ENCODE data around the gene VWDE.
A peak's percentile ranks its signal among the peaks of the same experiment; 100 is the strongest.

VWDE gene

DNA sequence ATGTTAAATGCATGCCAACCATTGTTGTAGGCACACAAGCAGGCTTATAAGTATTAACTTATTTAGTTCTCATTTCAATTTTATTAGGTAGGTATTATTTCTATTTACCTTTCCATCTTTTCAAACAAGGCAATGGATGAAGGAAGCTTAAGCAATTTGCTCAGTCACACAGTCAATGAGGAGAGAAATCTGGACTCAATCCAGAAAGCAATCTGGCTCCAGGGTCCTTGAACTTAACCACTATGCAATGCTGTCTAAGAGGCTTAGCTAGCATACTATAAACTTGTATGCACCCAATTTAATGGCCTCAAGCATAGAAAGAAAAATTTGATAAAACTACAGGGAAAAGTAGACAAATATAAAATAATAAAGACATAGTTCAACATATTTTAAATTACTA, 88.6 kb downstream of the VWDE start:
- H3K27me3 ChIP-seq (ENCODE audit: control insufficient read depth, insufficient read depth, low read length): no peaks in the 10 kb centered on the region
- H3K4me1 ChIP-seq (ENCODE audit: control insufficient read depth, insufficient read depth, low read length): no peaks in the 10 kb centered on the region
- no peaks in the 10 kb centered on the region for H3K9me3 ChIP-seq (ENCODE audit: control insufficient read depth, insufficient read depth, low read length)
- DNase-seq (ENCODE audit: low read depth, low spot score): no peak
- no peak overlapping the region for H3K27ac ChIP-seq (ENCODE audit: low read length)
- H3K36me3 ChIP-seq (ENCODE audit: control insufficient read depth, insufficient read depth, low read length): no peaks in the 10 kb centered on the region
- no peak overlapping the region for H3K4me3 ChIP-seq (ENCODE audit: low read length)

DNA sequence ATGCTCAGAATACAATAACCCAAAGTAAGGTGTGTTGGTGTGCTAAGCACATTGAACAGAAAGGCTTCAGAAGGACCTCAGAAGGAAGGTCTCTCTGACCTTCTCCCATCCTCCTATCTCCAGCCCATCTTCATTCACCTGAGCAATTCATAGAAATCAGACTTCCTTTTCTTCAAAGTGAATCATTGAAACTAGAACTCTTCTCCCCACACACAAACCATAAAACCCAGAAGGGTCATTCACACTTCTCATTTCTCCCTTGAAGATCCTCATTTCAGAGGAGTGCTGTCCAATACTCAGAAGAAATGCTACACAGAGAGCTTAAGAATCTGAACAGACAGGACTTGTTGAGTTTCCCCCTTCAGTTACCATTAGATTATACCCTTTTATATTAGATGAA, 89.5 kb downstream of the VWDE start:
- no peak overlapping the region for H3K27ac ChIP-seq (ENCODE audit: low read length)
- DNase-seq (ENCODE audit: low read depth, low spot score): no peak
- H3K4me3 ChIP-seq (ENCODE audit: low read length): no peak overlapping the region
- no peaks in the 10 kb centered on the region for H3K4me1 ChIP-seq (ENCODE audit: control insufficient read depth, insufficient read depth, low read length)
- no peaks in the 10 kb centered on the region for H3K9me3 ChIP-seq (ENCODE audit: control insufficient read depth, insufficient read depth, low read length)
- no peaks in the 10 kb centered on the region for H3K27me3 ChIP-seq (ENCODE audit: control insufficient read depth, insufficient read depth, low read length)
- H3K36me3 ChIP-seq (ENCODE audit: control insufficient read depth, insufficient read depth, low read length): no peaks in the 10 kb centered on the region

- Histone ChIP-seq H3K36me3 (ENCODE audit: control insufficient read depth, insufficient read depth, low read length) (no peaks in the 10 kb centered on the region), H3K9me3 (ENCODE audit: control insufficient read depth, insufficient read depth, low read length) (no peaks in the 10 kb centered on the region), H3K4me1 (ENCODE audit: control insufficient read depth, insufficient read depth, low read length) (no peaks in the 10 kb centered on the region), H3K27me3 (ENCODE audit: control insufficient read depth, insufficient read depth, low read length) (no peaks in the 10 kb centered on the region), H3K4me3 (ENCODE audit: low read length) (no peak overlapping the region), H3K27ac (ENCODE audit: low read length) (no peak overlapping the region)
- DNase-seq (ENCODE audit: low read depth, low spot score): no peak
Observed at GRCh38 chr7:12305502-12305901, 98.2 kb downstream of the VWDE start.

DNA sequence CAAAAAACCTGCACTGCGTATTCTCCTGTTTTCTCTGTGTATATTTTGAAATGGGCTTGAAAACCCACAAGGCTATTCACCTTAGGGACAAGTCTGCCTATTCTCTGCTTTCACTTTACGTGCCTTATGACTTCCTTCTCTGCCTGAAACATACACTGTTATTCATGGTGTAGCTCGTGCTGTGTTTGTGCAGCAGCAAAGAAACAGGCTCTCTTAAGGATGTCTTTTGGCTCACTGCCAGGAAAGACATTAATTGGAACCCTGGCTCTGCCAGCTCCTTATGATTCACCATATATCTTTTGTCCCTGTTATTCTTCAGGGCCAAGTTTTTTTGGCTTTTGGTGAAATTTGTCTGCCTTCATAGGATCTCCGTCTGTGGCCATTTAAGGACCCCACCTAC, 100.2 kb downstream of the VWDE start:
- no peak overlapping the region for H3K4me3 ChIP-seq (ENCODE audit: low read length)
- DNase-seq (ENCODE audit: low read depth, low spot score): no peak
- H3K4me1 ChIP-seq (ENCODE audit: control insufficient read depth, insufficient read depth, low read length): no peaks in the 10 kb centered on the region
- H3K27ac ChIP-seq (ENCODE audit: low read length): no peak overlapping the region
- H3K27me3 ChIP-seq (ENCODE audit: control insufficient read depth, insufficient read depth, low read length): no peaks in the 10 kb centered on the region
- no peaks in the 10 kb centered on the region for H3K9me3 ChIP-seq (ENCODE audit: control insufficient read depth, insufficient read depth, low read length)
- no peaks in the 10 kb centered on the region for H3K36me3 ChIP-seq (ENCODE audit: control insufficient read depth, insufficient read depth, low read length)
- WGBS (ENCODE audit: insufficient coverage, insufficient read length): no CpG with 5 or more reads among the region's 4 CpGs

GRCh38 chr7:12303062-12303461, 100.6 kb downstream of the VWDE start:
- Histone ChIP-seq H3K27me3 (ENCODE audit: control insufficient read depth, insufficient read depth, low read length) (no peaks in the 10 kb centered on the region), H3K36me3 (ENCODE audit: control insufficient read depth, insufficient read depth, low read length) (no peaks in the 10 kb centered on the region), H3K9me3 (ENCODE audit: control insufficient read depth, insufficient read depth, low read length) (no peaks in the 10 kb centered on the region), H3K4me3 (ENCODE audit: low read length) (no peak overlapping the region), H3K4me1 (ENCODE audit: control insufficient read depth, insufficient read depth, low read length) (no peaks in the 10 kb centered on the region), H3K27ac (ENCODE audit: low read length) (no peak overlapping the region)
- no CpG with 5 or more reads among the region's 2 CpGs for WGBS (ENCODE audit: insufficient coverage, insufficient read length)
- no peak for DNase-seq (ENCODE audit: low read depth, low spot score)

- DNase-seq (ENCODE audit: low read depth, low spot score): no peak
- no peaks in the 10 kb centered on the region for H3K27me3 ChIP-seq (ENCODE audit: control insufficient read depth, insufficient read depth, low read length)
- no peak overlapping the region for H3K4me3 ChIP-seq (ENCODE audit: low read length)
- no peaks in the 10 kb centered on the region for H3K36me3 ChIP-seq (ENCODE audit: control insufficient read depth, insufficient read depth, low read length)
- H3K4me1 ChIP-seq (ENCODE audit: control insufficient read depth, insufficient read depth, low read length): no peaks in the 10 kb centered on the region
- WGBS (ENCODE audit: insufficient coverage, insufficient read length): no CpG with 5 or more reads among the region's 4 CpGs
- H3K27ac ChIP-seq (ENCODE audit: low read length): no peak overlapping the region
- H3K9me3 ChIP-seq (ENCODE audit: control insufficient read depth, insufficient read depth, low read length): no peaks in the 10 kb centered on the region
Observed at GRCh38 chr7:12300415-12300814, 103.2 kb downstream of the VWDE start.

DNA sequence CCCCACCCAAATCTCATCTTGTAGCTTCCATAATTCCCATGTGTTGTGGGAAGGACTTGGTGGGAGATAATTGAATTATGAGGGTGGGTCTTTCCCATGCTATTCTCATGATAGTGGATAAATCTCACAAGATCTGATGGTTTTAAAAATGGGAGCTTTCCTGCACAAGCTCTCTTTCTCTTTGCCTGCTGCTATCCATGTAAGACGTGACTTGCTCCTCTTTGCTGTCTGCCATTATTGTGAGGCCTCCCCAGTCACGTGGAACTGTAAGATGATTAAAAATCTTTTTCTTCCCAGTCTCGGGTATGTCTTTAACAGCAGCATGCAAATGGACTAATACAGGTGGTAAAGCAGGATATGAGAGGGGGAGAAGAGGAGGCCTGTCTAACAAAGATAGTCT, 104.3 kb downstream of the VWDE start:
- no peak for DNase-seq (ENCODE audit: low read depth, low spot score)
- Histone ChIP-seq H3K27me3 (ENCODE audit: control insufficient read depth, insufficient read depth, low read length) (no peaks in the 10 kb centered on the region), H3K9me3 (ENCODE audit: control insufficient read depth, insufficient read depth, low read length) (no peaks in the 10 kb centered on the region), H3K4me1 (ENCODE audit: control insufficient read depth, insufficient read depth, low read length) (no peaks in the 10 kb centered on the region), H3K36me3 (ENCODE audit: control insufficient read depth, insufficient read depth, low read length) (no peaks in the 10 kb centered on the region), H3K4me3 (ENCODE audit: low read length) (no peak overlapping the region), H3K27ac (ENCODE audit: low read length) (no peak overlapping the region)
- WGBS (ENCODE audit: insufficient coverage, insufficient read length): no CpG with 5 or more reads among the region's 3 CpGs

- Histone ChIP-seq H3K4me1 (ENCODE audit: control insufficient read depth, insufficient read depth, low read length) (no peaks in the 10 kb centered on the region), H3K36me3 (ENCODE audit: control insufficient read depth, insufficient read depth, low read length) (no peaks in the 10 kb centered on the region), H3K27me3 (ENCODE audit: control insufficient read depth, insufficient read depth, low read length) (no peaks in the 10 kb centered on the region), H3K27ac (ENCODE audit: low read length) (no peak overlapping the region), H3K9me3 (ENCODE audit: control insufficient read depth, insufficient read depth, low read length) (no peaks in the 10 kb centered on the region), H3K4me3 (ENCODE audit: low read length) (no peak overlapping the region)
- peak; percentile 27 for DNase-seq (ENCODE audit: low read depth, low spot score)
- WGBS (ENCODE audit: insufficient coverage, insufficient read length): no CpG with 5 or more reads among the region's 3 CpGs
Observed at GRCh38 chr7:12297283-12298108, 106.2 kb downstream of the VWDE start.

GRCh38 chr7:12296051-12296570, 107.6 kb downstream of the VWDE start:
- Histone ChIP-seq H3K36me3 (ENCODE audit: control insufficient read depth, insufficient read depth, low read length) (no peaks in the 10 kb centered on the region), H3K4me1 (ENCODE audit: control insufficient read depth, insufficient read depth, low read length) (no peaks in the 10 kb centered on the region), H3K27me3 (ENCODE audit: control insufficient read depth, insufficient read depth, low read length) (no peaks in the 10 kb centered on the region), H3K9me3 (ENCODE audit: control insufficient read depth, insufficient read depth, low read length) (no peaks in the 10 kb centered on the region), H3K27ac (ENCODE audit: low read length) (no peak overlapping the region), H3K4me3 (ENCODE audit: low read length) (no peak overlapping the region)
- WGBS (ENCODE audit: insufficient coverage, insufficient read length): no CpG with 5 or more reads among the region's 7 CpGs
- DNase-seq (ENCODE audit: low read depth, low spot score): no peak

- no peak overlapping the region for H3K4me3 ChIP-seq (ENCODE audit: low read length)
- H3K27me3 ChIP-seq (ENCODE audit: control insufficient read depth, insufficient read depth, low read length): no peaks in the 10 kb centered on the region
- no peak for DNase-seq (ENCODE audit: low read depth, low spot score)
- H3K27ac ChIP-seq (ENCODE audit: low read length): no peak overlapping the region
- no peaks in the 10 kb centered on the region for H3K9me3 ChIP-seq (ENCODE audit: control insufficient read depth, insufficient read depth, low read length)
- H3K4me1 ChIP-seq (ENCODE audit: control insufficient read depth, insufficient read depth, low read length): no peaks in the 10 kb centered on the region
- H3K36me3 ChIP-seq (ENCODE audit: control insufficient read depth, insufficient read depth, low read length): no peaks in the 10 kb centered on the region
- no CpG with 5 or more reads among the region's 2 CpGs for WGBS (ENCODE audit: insufficient coverage, insufficient read length)
Observed at GRCh38 chr7:12294701-12295100, 109.0 kb downstream of the VWDE start.

DNA sequence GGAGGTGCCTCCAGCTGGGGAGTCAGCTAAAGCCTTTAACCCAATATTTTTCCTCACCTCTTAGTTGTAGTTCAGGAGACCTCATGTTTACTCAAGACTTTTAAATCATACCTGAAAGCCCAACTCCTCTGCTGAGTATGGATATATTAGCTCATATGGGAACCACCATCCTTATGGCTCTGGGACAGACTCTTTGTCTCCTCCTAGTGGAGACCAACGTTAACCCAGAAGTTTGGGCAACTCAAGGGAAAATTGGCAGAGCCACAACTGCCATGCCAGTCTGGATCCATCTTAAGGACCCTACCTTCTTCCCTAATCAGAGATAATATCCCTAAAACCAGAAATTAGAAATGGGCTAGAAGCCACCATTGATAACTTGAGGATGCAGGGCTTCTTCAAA, 111.8 kb downstream of the VWDE start:
- WGBS (ENCODE audit: insufficient coverage, insufficient read length): no CpG with 5 or more reads among the region's 1 CpG
- Histone ChIP-seq H3K4me3 (ENCODE audit: low read length) (no peak overlapping the region), H3K9me3 (ENCODE audit: control insufficient read depth, insufficient read depth, low read length) (no peaks in the 10 kb centered on the region), H3K36me3 (ENCODE audit: control insufficient read depth, insufficient read depth, low read length) (no peaks in the 10 kb centered on the region), H3K27ac (ENCODE audit: low read length) (no peak overlapping the region), H3K27me3 (ENCODE audit: control insufficient read depth, insufficient read depth, low read length) (no peaks in the 10 kb centered on the region), H3K4me1 (ENCODE audit: control insufficient read depth, insufficient read depth, low read length) (no peaks in the 10 kb centered on the region)
- no peak for DNase-seq (ENCODE audit: low read depth, low spot score)

All from iPS DF 6.9 (cell line).